Stimulated activated CD8-positive, alpha-beta memory T cell treated with anti-CD3 and anti-CD28 coated beads, Interleukin-7, amount 100 ng/mL, for 4 hours (primary cell): ENCODE measurements around the gene IMPG2.

ENCODE experiments used
- DNase-seq, 2 donors: peaks; one replicate each; pipeline ENCODE4 v3.0.0-alpha.2; 2020; ENCODE audit warnings: low read depth in 2 of 2

Gene IMPG2

GRCh38 chr3:101240719-101241399 lies 79.5 kb downstream of the IMPG2 start:
- no peak for DNase-seq

GRCh38 chr3:101235048-101235447 lies 85.3 kb downstream of the IMPG2 start:
- DNase-seq = no peak

- no peak for DNase-seq
Observed at GRCh38 chr3:101230618-101231017, 89.8 kb downstream of the IMPG2 start.

- DNase-seq = no peak
Observed at GRCh38 chr3:101229681-101230080, 90.7 kb downstream of the IMPG2 start.

GRCh38 chr3:101228441-101228840 lies 91.9 kb downstream of the IMPG2 start:
- no peak for DNase-seq

- no peak for DNase-seq
Observed at GRCh38 chr3:101224739-101225138, 95.6 kb downstream of the IMPG2 start.

- DNase-seq = no peak
Observed at GRCh38 chr3:101223016-101223415, 97.4 kb downstream of the IMPG2 start.

GRCh38 chr3:101219842-101220560 lies 100.4 kb downstream of the IMPG2 start:
- DNase-seq = no peak

GRCh38 chr3:101217472-101218245 lies 102.7 kb downstream of the IMPG2 start:
- DNase-seq = no peak

GRCh38 chr3:101216710-101217465 lies 103.5 kb downstream of the IMPG2 start:
- DNase-seq = no peak

- no peak for DNase-seq
Observed at GRCh38 chr3:101212730-101213129, 107.6 kb downstream of the IMPG2 start.

- no peak for DNase-seq
Observed at GRCh38 chr3:101204246-101204645, 116.1 kb downstream of the IMPG2 start.

- DNase-seq = no peak
Observed at GRCh38 chr3:101203411-101203810, 117.0 kb downstream of the IMPG2 start.

- DNase-seq = no peak
Observed at GRCh38 chr3:101202640-101203039, 117.7 kb downstream of the IMPG2 start.

GRCh38 chr3:101200461-101200860 lies 119.9 kb downstream of the IMPG2 start:
- DNase-seq = no peak

- DNase-seq = no peak
Observed at GRCh38 chr3:101195951-101196713, 124.2 kb downstream of the IMPG2 start.

GRCh38 chr3:101194392-101194791 lies 126.0 kb downstream of the IMPG2 start:
- DNase-seq = no peak

- DNase-seq = no peak
Observed at GRCh38 chr3:101193957-101194356, 126.4 kb downstream of the IMPG2 start.

GRCh38 chr3:101189796-101190195 lies 130.6 kb downstream of the IMPG2 start:
- no peak for DNase-seq

GRCh38 chr3:101189176-101189575 lies 131.2 kb downstream of the IMPG2 start:
- no peak for DNase-seq

- no peak for DNase-seq
Observed at GRCh38 chr3:101185341-101185740, 135.0 kb downstream of the IMPG2 start.
